Measurements from ENCODE around the gene MYCBPAP.

DNA sequence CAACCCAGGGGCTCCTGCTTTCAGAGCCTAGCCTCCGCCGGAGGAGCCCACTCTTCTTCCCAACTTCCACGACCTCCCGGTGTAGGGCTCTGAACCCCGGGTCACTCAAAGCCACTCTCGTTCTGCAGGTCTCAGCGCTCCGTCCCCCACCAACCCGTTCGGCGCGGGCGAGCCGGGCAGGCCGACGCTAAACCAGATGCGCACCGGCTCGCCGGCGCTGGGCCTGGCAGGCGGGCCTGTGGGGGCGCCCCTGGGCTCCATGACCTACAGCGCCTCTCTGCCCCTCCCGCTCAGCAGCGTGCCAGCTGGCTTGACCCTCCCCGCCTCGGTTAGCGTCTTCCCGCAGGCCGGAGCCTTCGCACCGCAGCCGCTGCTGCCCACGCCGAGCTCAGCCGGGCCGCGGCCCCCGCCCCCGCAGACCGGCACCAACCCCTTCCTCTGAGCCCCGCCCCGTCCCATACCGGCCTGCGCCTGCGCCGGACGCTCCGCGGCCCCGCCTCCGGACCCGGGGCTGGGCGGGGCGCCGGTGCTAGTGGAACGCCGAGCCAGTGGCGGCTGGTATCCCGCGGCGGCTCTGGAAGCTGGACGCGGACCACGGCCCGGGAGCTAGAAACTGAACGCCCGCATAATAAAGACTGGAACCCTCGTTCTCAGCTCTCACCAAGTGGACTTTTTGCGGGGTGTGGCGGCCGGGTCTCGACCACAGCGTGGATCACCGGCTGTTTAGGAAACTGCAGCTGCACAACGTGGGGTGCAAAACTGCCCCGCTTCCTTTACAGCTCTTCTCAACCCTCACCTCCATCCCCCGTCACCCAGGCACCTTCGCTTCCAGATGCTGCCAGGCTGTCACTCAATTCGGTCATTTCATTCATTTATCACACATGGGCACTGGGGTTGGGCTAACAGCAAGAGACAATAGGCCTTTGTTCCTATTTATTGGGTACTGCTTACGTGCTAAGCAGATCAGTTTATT is 33.8 kb downstream of the MYCBPAP start:
- TF ChIP-seq, protein P1, sequence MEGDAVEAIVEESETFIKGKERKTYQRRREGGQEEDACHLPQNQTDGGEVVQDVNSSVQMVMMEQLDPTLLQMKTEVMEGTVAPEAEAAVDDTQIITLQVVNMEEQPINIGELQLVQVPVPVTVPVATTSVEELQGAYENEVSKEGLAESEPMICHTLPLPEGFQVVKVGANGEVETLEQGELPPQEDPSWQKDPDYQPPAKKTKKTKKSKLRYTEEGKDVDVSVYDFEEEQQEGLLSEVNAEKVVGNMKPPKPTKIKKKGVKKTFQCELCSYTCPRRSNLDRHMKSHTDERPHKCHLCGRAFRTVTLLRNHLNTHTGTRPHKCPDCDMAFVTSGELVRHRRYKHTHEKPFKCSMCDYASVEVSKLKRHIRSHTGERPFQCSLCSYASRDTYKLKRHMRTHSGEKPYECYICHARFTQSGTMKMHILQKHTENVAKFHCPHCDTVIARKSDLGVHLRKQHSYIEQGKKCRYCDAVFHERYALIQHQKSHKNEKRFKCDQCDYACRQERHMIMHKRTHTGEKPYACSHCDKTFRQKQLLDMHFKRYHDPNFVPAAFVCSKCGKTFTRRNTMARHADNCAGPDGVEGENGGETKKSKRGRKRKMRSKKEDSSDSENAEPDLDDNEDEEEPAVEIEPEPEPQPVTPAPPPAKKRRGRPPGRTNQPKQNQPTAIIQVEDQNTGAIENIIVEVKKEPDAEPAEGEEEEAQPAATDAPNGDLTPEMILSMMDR (IDR thresholded peaks at IDR 0.05; ENCODE audit: low read depth, low read length) = peak; percentile 35
- no peak for TF ChIP-seq EZH2phosphoT487 (IDR thresholded peaks at IDR 0.05; ENCODE audit: low read depth)
